GM18868 (cell line): Measurements from ENCODE around the gene KIRREL1.
A peak's percentile ranks its signal among the peaks of the same experiment; 100 is the strongest.

Experiments used
- ATAC-seq: cut with Tn5 transposase; IDR thresholded peaks from one replicate; pipeline ENCODE4 v1.9.1; 2021; ENCODE audit warnings: mild to moderate bottlenecking, moderate library complexity; ENCODE audit not compliant: unreplicated experiment

The KIRREL1 gene

DNA sequence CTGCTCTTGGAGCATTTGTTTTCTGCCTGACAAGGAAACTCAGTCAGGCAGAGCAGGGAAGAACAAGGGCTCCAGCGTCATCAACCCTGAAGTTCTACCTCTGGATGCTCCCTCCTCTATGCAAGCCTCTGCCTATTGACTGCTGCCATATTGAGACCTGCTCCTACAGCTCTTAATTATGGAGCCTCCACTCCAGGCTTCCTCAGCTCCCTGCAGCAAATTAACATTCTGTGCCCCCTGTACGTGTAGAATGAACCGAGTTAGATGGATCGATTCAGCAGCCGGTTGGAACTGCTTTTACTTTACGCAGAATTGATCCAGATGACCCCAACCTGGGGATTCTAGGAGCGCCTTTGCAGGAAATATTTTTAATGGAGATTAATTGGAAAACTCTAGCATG, 68.7 kb downstream of the KIRREL1 start:
- ATAC-seq = no peak

DNA sequence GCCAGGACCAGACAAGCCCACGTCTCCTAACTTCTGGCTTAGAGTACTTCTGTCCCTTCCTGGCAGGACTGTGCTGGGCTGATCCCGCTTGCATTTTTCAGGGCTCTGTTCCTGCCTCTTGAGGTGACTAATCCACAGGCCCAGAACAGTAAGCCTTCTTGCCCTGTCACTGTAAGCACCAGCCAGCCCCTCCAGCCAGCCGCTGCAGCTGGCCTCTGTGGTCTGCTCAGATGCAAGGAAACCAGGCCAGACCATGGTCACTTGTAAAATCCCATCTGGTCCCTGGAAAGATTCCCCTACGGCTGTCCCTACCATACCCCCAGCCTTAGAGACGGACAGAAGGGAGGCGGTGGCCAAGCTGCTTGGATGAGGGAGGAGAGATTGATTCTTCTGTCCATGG, 74.2 kb downstream of the KIRREL1 start:
- ATAC-seq = no peak

DNA sequence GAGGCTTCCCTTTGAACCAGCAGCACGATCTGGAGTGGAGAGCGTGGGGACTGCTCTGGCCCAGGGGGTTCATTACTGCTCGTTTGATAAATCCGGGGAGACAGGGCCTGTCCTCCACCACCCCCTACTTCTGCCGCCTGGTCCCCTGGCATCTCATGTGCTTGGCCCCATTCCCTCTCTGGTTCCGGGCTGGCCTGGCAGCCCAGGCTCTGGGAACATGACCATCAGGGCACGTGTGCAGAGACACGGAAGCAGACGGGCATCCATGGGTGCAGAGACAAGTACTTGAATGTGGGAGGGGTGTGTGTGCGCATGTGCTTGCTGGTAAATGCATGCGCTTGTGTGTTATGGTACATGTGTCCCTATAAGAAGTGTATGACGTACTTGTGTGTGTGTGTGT, 75.5 kb downstream of the KIRREL1 start:
- no peak for ATAC-seq

DNA sequence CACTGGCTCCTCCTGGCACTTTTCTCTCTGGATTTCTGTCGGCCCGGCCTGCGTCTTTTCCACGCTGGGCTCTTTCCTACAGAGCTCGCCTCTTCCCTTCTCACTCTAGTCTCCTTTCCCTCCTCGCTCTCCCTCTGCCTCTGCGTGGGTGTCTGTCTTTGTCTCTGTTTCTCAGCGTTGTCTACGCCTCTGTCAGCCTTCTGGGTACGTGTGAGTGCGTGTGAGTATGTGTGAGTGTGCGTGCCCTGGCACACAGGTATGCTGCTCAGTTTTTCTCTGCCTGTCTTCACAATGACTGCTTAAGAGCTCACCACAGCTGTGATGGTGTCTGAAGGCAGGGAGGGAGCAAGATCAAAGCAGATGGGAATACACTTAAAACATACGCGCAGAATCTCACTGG, 77.7 kb downstream of the KIRREL1 start:
- no peak for ATAC-seq

DNA sequence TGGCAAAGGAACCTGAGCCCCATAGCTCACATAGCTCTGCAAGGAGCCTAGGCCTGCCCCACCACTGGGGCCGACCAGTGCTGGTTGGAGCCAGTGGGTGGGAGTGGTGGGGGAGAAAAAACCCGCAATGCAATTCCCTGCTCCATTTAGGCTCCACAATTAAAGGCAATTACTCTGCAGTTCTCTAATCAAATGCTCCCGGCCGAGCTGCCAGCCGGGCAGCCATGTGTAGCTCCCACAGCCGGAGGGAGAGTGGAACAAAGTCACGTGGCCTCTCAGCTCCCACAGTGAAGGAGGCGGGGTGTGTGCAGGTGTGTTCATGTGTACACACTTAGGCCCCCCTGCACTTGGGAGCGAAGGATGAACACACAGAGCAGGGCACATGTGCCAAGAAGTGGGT, 81.6 kb downstream of the KIRREL1 start:
- no peak for ATAC-seq

DNA sequence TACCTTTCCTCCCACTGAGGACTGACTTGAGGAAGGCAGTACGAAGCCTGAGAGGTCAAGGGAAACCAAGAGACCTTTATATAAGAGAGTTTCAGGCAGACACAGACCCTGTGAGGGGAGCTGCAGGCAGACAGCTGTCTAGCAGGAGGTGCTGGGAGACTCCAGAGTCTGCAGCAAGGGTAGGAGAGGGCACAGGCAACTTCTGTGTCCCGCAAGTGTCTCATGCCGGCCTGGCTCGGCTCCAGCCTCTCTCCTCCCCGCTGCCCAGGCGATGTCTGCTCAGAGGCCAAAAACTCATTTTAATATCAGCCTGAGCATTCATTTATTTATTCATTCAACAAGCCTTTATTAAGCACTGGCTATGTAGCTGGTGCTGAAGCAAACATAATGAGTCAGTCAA, 83.0 kb downstream of the KIRREL1 start:
- ATAC-seq = no peak

DNA sequence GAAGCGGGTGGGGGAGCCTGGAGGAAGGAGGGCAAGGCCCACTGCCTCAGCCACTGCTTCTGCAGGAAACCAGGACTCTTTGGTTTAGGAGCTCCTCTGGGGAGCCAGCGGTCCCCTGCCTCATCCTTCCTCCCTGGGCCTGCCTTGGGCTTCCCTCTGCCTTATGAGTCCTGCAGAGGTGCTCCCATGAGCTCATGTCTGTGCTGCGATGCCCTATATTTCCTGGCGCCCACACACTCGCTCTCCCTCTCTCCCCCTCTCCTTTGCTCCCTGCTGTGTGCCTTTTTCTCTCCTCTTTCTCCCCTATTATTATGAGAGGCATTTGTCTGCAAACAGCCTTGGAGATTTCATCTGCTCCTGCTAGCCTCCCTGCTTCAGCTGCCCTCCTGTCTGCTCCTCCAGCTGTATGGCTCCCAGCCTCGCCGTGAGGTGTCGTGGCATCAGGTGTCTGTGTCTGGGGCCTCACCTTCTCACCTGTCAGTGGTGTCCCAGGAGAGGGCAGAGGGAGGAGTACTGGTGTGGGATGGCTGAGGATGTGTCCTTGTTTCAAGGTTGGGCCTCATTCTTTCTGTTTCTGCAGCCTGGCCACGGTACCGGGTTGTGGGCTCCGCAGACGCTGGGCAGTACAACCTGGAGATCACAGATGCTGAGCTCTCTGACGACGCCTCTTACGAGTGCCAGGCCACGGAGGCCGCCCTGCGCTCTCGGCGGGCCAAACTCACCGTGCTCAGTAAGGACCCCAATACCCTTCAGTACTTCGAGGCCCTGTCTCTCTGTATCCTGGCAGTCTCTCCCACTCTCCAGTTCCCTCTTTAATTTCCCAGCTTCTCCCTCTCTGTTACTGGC, 84.2 kb downstream of the KIRREL1 start:
- no peak for ATAC-seq

DNA sequence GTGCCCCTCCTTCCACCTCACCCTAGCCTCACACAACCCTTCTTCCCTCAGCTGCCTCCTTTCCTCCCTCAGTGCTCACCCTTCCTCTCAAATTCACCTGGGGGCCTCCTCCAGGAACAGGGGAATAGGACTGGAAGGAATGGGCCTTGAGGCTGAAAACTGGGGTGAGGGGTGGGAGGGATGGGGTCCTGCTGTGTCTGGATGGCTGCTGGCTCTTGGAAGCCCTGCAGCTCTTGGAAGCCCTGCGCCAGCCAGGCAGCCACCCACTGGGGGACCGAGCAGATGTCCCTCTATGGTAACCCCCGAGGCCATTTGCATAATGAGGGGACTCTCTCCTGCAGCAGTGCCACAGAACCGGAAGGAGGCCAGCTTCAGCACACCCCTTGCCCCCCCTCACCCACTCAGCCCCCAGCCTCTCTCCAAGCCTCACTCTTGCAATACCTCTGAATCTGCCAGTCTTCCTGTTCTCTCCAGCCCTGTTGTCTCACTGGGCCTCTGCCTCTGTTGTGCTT, 85.2 kb downstream of the KIRREL1 start:
- ATAC-seq = no peak

DNA sequence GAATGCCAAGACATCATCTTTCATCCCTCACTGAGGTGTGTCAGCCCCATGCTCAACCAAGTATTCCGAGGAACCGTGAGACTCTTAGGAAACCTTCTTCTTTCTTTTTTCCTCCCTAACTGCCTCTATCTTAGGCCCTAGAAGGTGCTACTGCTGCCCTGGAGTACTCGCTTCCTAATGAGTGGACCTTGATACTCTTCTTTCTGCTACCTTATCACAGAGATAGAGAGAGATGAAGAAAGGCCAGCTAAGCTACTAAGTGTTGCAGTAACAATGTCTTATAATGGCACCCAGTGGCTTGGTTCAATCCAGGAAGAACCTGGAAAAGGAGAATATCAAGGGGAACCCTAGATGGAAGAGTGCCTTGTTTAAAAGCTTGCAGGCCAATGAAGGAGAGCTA, 86.6 kb downstream of the KIRREL1 start:
- ATAC-seq = no peak

DNA sequence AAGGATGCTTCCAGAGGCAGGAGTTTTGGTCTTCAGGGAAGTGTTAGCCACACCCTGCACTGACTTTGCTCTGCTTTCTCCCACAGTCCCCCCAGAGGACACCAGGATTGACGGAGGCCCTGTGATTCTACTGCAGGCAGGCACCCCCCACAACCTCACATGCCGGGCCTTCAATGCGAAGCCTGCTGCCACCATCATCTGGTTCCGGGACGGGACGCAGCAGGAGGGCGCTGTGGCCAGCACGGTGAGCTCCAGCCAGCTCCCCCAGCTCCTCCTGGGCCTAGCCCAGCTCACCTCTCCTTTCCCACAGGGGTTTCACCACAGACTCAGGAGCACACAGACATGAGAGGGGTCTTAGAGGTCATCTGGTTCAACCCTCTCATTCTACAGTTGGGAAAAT, 90.9 kb downstream of the KIRREL1 start:
- no peak for ATAC-seq

DNA sequence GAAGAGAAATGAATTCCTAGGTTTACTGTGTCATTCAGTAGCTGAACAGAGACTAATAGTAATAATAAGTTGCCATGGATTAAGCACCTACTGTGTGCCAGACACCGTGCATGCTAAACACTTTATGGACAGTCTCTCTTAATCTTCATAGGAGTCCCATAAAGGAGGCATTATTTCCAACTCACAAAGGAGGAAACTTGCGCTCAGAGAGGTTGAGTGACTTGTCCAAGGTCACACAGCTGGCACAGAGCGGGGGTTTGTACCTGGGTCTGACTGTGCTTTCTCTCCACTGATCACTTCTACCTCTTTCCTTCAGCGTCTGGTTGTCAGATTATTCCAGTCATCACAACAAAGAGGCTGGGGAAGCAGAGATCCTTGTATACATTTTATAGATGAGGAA, 91.3 kb downstream of the KIRREL1 start:
- no peak for ATAC-seq

DNA sequence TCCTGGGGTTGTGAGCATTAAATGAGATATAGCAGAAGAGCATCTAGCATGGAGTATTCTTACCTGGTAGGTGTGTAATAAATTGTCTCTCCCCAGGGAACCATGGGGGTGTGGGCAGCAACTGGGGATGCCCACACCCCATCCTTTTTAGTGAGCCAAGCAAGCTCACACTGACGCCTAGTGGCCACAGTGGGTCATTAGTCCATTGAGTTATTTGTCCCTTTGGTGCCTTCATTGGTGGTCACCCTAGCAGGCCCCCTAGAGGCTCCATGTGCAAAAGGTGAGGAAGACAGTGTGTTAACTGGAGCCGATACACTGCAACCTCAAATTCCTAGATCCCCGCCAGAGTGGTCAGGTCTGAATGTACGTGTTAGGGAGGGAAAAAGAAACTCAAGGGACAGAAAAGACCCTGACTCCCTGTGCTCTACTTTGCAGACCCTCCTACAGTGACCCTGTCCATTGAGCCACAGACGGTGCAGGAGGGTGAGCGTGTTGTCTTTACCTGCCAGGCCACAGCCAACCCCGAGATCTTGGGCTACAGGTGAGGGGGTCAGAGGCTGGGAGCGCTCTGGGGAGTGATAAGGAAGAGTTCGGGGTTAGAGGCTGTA, 94.0 kb downstream of the KIRREL1 start:
- ATAC-seq = peak; percentile 81

DNA sequence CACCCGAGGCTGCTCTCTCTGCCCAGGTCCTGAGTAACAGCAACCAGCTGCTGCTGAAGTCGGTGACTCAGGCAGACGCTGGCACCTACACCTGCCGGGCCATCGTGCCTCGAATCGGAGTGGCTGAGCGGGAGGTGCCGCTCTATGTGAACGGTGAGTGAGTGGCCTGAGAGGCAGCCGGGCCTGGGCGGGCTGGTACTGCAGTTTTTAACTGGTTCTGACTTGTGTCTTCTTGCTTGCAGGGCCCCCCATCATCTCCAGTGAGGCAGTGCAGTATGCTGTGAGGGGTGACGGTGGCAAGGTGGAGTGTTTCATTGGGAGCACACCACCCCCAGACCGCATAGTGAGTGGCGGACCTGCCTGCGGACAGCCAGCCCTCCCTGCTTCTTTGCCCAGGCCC, 96.0 kb downstream of the KIRREL1 start:
- ATAC-seq = no peak

DNA sequence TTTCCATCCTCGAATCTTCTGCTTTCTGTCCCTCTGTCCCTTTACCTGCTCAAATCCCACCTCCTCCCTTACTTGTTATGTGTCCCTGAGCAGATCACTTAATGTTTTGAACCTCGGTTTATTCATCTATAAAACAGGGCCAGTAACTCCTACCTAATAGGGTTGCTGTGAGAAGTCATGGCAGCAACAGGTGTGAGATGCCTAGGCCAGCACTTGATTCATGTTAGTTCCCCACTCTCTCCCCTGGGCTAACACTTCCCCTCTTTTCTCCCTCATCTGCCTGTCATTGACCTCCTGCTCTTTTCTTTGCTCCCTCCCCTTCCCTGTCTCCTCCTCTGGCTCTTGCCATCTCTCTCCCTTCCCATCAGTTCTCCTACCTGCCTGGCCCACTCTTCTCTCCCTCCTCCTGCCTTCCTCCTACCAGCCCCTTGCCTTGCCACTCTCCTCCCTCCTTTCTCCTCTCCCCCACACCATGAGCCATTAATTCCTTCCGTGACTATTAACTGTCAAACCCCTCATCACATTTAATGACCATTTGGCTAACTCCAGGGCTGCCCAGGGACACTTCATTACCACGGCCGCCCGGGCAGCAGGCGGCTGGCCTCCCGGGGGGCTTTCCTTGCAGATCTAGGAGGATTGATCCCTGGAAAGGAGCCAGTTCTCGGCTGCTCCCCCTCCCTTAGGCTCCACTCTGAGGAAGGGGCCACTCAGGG, 96.6 kb downstream of the KIRREL1 start:
- no peak for ATAC-seq

DNA sequence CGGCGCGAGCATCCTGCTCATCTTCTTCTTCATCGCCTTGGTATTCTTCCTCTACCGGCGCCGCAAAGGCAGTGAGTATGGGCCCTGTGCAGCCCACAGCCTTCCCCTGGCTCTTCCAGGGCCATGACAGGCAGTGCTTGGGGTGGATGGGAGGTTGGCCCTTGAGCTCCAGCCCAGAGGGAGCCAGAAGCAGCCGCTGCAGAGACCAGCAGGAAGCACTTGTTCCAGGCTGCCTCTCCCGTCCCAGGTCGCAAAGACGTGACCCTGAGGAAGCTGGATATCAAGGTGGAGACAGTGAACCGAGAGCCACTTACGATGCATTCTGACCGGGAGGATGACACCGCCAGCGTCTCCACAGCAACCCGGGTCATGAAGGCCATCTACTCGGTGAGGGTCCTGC, 99.9 kb downstream of the KIRREL1 start:
- no peak for ATAC-seq

DNA sequence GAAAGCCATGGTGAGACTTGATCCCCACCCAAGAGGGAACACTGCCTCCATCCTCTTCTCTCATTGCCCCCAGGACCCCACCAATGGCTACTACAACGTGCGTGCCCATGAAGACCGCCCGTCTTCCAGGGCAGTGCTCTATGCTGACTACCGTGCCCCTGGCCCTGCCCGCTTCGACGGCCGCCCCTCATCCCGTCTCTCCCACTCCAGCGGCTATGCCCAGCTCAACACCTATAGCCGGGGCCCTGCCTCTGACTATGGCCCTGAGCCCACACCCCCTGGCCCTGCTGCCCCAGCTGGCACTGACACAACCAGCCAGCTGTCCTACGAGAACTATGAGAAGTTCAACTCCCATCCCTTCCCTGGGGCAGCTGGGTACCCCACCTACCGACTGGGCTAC, 101.1 kb downstream of the KIRREL1 start:
- ATAC-seq = no peak

DNA sequence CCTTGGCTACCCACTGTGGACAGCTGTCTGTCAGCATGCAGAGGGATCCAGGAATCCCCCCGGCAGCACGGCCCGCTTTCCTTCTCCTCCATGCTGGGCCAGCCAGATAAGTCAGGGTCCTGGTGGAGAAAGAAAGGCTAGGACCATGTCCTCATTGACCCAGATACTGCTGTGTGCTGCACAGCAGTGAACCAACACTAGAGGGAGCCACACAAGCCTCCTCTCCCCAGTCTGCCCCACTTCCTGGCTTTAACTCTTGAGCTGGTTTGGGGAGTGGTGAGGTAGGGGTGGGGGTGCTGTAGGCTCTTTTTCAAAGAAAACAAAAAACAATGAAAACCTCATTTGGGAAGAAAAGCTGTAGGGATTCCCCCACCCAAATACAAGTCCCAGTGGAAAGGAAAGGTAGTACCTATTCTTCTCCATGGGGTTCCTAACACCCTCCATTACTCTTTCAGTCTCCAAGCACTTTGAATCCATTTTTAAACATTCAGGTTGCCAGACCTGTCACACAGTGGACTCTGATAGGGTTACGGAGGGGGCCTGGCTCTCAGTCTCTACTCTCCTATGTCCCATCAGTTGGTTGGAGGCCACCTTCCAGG, 102.4 kb downstream of the KIRREL1 start:
- ATAC-seq = peak; percentile 63

DNA sequence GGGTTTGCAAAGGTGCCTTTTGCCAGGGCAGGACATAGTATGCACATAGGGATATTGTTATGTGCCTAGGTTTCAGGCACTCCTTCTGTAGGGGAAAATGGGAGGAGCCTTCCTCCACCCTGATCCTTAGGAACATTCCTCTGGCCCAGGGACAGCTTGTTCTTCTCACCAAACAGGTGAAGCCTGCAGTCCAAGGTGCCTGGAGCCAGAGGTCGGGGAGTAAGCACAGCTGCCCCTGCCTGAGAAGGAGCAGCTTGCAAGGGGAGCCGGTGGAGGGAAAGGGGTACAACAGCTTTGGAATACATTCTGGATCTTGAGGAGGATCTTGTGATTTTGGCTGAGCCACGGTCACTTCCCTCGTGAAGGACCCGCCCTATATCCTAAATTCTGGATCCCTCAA, 104.8 kb downstream of the KIRREL1 start:
- no peak for ATAC-seq

DNA sequence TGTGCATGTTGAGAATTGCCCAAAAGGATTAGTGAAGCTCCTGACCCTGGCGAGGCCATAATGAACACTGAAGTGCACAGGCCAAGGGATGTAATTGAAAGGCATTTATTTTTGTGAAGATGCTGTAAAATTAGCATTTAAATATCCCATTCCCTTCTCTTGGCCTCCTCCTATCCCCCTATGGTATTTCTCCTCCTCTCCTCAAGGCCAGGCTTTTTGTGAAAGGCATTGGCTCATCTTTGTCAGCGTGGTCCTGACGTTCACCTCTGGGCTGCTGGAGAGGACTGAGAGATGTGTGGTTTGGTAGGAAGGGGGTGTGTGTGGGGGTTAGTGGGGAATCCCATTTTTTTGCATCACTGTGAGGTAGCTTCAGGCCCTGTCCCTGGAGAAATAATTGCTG, 105.7 kb downstream of the KIRREL1 start:
- no peak for ATAC-seq

DNA sequence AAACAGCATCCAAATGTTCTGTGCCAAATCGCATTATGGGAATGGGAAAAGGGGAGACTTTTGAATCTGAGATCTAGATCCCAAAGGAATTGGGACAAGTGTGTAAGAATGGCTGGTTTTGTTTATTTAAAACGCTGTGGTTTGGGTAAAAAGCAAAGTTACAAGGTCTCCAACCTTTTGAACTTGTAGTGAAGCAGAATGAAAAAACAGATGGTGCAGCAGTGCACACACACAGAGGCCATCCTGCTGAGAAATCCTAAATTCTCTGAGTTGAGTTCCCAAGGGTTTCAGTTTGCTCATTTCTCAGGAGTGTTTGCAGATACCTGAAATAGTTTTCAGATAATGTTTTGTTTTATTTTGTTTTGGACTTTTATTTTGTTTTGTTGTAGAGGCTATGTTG, 107.1 kb downstream of the KIRREL1 start:
- no peak for ATAC-seq

DNA sequence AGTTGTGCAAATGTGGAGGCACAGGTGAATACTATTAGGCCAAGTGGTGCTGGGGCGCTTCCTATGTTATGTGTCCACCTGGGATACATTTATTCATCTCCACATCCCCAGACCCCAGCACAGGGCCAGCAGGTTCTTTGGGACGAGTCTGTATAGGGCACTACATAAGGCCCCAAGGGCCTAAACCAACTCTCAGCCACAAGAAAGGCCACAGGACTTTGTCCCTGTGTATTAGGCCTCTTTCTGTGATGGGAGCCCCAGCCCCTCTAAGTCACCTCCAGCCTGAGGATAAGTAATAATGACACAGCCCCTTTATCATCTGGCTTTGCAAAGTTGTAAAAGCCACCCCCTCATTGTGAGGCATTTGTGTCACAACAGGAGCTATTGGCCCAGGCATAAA, 108.0 kb downstream of the KIRREL1 start:
- no peak for ATAC-seq
